HepG2 (cell line): ENCODE data around the gene HOXD9. TPM values are rescaled to one million over a fixed set of nuclear protein-coding genes. Genes with fewer than 3 reads are reported as not detected.

Experiments
- BCLAF1 ChIP-seq: fragments of 450-650 bp; IDR thresholded peaks from 2 replicates; pipeline ENCODE4 v1.6.1; 2017; ENCODE audit warnings: mild to moderate bottlenecking
- BRCA1 ChIP-seq: sonication (generic); formaldehyde crosslinking; IDR thresholded peaks from 2 replicates; pipeline ENCODE4 v1.4.0; 2020; ENCODE audit warnings: missing genetic modification reagents
- CENPX ChIP-seq: sonication (generic); formaldehyde crosslinking; IDR thresholded peaks from 2 replicates; pipeline ENCODE4 v1.9.0; 2021; ENCODE audit warnings: mild to moderate bottlenecking, missing genetic modification reagents, moderate library complexity
- GMEB2 ChIP-seq: IDR thresholded peaks from 2 replicates; pipeline ENCODE4 v1.6.1; 2016; ENCODE audit warnings: missing biosample characterization, missing genetic modification reagents, low read depth
- KDM5A ChIP-seq: fragments of 200-600 bp; sonication (generic); IDR thresholded peaks from 2 replicates; pipeline ENCODE4 v1.7.0; 2018; ENCODE audit warnings: antibody characterized with exemption, mild to moderate bottlenecking, low read length, borderline replicate concordance
- KLF11 ChIP-seq: IDR thresholded peaks from 2 replicates; pipeline ENCODE4 v1.6.1; 2016; ENCODE audit warnings: missing compliant biosample characterization
- MTF2 ChIP-seq: sonication (generic); formaldehyde crosslinking; IDR thresholded peaks from 2 replicates; pipeline ENCODE4 v1.5.0; 2020; ENCODE audit warnings: missing genetic modification reagents, borderline replicate concordance
- RFX1 ChIP-seq: fragments of 450-650 bp; IDR thresholded peaks from 2 replicates; pipeline ENCODE4 v1.6.1; 2017
- RXRA ChIP-seq: sonication (generic); formaldehyde crosslinking; IDR thresholded peaks from 2 replicates; pipeline ENCODE4 v1.5.1; 2020; ENCODE audit warnings: missing genetic modification reagents
- RXRB ChIP-seq: IDR thresholded peaks from 2 replicates; pipeline ENCODE4 v1.6.1; 2016; ENCODE audit warnings: borderline replicate concordance, missing genetic modification reagents, missing compliant biosample characterization
- SAP130 ChIP-seq: IDR thresholded peaks from 2 replicates; pipeline ENCODE4 v1.6.1; 2016; ENCODE audit warnings: low read depth
- TEAD3 ChIP-seq: optimal IDR thresholded peaks from 2 replicates; pipeline ENCODE3; 2016; ENCODE audit warnings: borderline replicate concordance
- XRCC5 ChIP-seq: fragments of 200-400 bp; formaldehyde crosslinking; optimal IDR thresholded peaks from 2 replicates; pipeline ENCODE3; 2017; ENCODE audit warnings: mild to moderate bottlenecking, low read length
- ZFX ChIP-seq: sonication (generic); formaldehyde crosslinking; IDR thresholded peaks from 2 replicates; pipeline ENCODE4 v1.4.0; 2020; ENCODE audit warnings: mild to moderate bottlenecking, low read depth, missing genetic modification reagents, moderate library complexity
- ZNF354B ChIP-seq: sonication (generic); formaldehyde crosslinking; IDR thresholded peaks from 2 replicates; pipeline ENCODE4 v1.8.0; 2022; ENCODE audit warnings: mild to moderate bottlenecking, missing genetic modification reagents
- ZNF484 ChIP-seq: sonication (generic); formaldehyde crosslinking; IDR thresholded peaks from 2 replicates; pipeline ENCODE4 v1.5.1; 2020; ENCODE audit warnings: mild to moderate bottlenecking, low read depth, missing genetic modification reagents, borderline replicate concordance
- ZNF597 ChIP-seq: sonication (generic); formaldehyde crosslinking; IDR thresholded peaks from 2 replicates; pipeline ENCODE4 v1.5.0; 2020; ENCODE audit warnings: missing genetic modification reagents
- ZNF691 ChIP-seq: sonication (generic); formaldehyde crosslinking; IDR thresholded peaks from 2 replicates; pipeline ENCODE4 v1.4.0; 2020; ENCODE audit warnings: missing genetic modification reagents, low read depth, mild to moderate bottlenecking, borderline replicate concordance
- ZNF878 ChIP-seq: sonication (generic); formaldehyde crosslinking; IDR thresholded peaks from 2 replicates; pipeline ENCODE4 v1.8.1; 2023; ENCODE audit warnings: mild to moderate bottlenecking, missing genetic modification reagents, moderate library complexity
- polyA plus RNA-seq, 8 experiments: library from polyadenylated mRNA; depleted of rRNA in 3 of 8; stranded (reverse) in 7 of 8; unstranded in 1 of 8; fragments of >200 nt; fragmentation: Illumina TruSeq in 4 of 8; extraction: Trizol in 4 of 8; gene quantifications; 2 replicates each; pipeline versions ENCODE4 v1.2.1 to v1.2.3, GENCODE V29; 2011 to 2016; ENCODE audit warnings: low read depth in 4 of 8, missing spikeins in 1 of 8, mixed read lengths in 1 of 8; ENCODE audit not compliant: insufficient read depth in 1 of 8
- total RNA-seq, 5 experiments: library from RNA; depleted of rRNA; stranded (reverse); fragments of >200 nt; fragmentation: Illumina TruSeq; extraction: Trizol; gene quantifications; 2 replicates each; pipeline ENCODE4 v1.2.3, GENCODE V29; 2016; ENCODE audit warnings: low read depth in 1 of 5
- TF ChIP-seq, protein P1 (sequence below): sonication (generic); formaldehyde crosslinking; IDR thresholded peaks from 2 replicates; pipeline ENCODE4 v1.5.0; 2020; ENCODE audit warnings: mild to moderate bottlenecking, missing genetic modification reagents, moderate library complexity
- TF ChIP-seq, protein P2 (sequence below): sonication (generic); formaldehyde crosslinking; IDR thresholded peaks from 2 replicates; pipeline ENCODE4 v1.5.0; 2020; ENCODE audit warnings: mild to moderate bottlenecking, low read depth, missing genetic modification reagents, borderline replicate concordance

The HOXD9 gene
- total and polyA plus RNA-seq, 2 of the 13 experiments (the other 11 are each of a cell fraction or from before 2014, with no cell fraction given) = not detected

- 0 out of 2 replicates have a peak, but pooled peaks have one; percentile 52 for TF ChIP-seq MTF2 (CRISPR knock-in tag)
- TF ChIP-seq SAP130 (CRISPR knock-in tag) = 0 out of 2 replicates have a peak, but pooled peaks have one; percentile 13
- TF ChIP-seq ZNF354B (CRISPR knock-in tag) = no peak
- no peak for TF ChIP-seq RFX1
- TF ChIP-seq ZNF878 = no peak
- no peak for TF ChIP-seq RXRA (CRISPR knock-in tag)
- no peak for TF ChIP-seq ZNF597 (CRISPR knock-in tag)
- TF ChIP-seq BRCA1 (CRISPR knock-in tag) = no peak
- no peak for TF ChIP-seq KLF11 (CRISPR knock-in tag)
- peak; percentile 94 for TF ChIP-seq XRCC5
- TF ChIP-seq, protein P1, sequence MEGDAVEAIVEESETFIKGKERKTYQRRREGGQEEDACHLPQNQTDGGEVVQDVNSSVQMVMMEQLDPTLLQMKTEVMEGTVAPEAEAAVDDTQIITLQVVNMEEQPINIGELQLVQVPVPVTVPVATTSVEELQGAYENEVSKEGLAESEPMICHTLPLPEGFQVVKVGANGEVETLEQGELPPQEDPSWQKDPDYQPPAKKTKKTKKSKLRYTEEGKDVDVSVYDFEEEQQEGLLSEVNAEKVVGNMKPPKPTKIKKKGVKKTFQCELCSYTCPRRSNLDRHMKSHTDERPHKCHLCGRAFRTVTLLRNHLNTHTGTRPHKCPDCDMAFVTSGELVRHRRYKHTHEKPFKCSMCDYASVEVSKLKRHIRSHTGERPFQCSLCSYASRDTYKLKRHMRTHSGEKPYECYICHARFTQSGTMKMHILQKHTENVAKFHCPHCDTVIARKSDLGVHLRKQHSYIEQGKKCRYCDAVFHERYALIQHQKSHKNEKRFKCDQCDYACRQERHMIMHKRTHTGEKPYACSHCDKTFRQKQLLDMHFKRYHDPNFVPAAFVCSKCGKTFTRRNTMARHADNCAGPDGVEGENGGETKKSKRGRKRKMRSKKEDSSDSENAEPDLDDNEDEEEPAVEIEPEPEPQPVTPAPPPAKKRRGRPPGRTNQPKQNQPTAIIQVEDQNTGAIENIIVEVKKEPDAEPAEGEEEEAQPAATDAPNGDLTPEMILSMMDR (CRISPR knock-in tag) = peak; percentile 87
- peak; percentile 52 for TF ChIP-seq TEAD3 (CRISPR knock-in tag)
- TF ChIP-seq ZFX = peak; percentile 35; the same call in 1 of the 2 replicates
- TF ChIP-seq GMEB2 (CRISPR knock-in tag) = no peak
- TF ChIP-seq BCLAF1 = no peak
- TF ChIP-seq CENPX (CRISPR knock-in tag) = no peak
- no peak for TF ChIP-seq KDM5A
- TF ChIP-seq ZNF484 (CRISPR knock-in tag) = no peak
- TF ChIP-seq ZNF691 (CRISPR knock-in tag) = no peak
- TF ChIP-seq, protein P2, sequence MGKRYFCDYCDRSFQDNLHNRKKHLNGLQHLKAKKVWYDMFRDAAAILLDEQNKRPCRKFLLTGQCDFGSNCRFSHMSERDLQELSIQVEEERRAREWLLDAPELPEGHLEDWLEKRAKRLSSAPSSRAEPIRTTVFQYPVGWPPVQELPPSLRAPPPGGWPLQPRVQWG (CRISPR knock-in tag) = no peak
- 0 out of 2 replicates have a peak, but pooled peaks have one; percentile 19 for TF ChIP-seq RXRB (CRISPR knock-in tag)
Measured at GRCh38 chr2:176111309-176111663, 11.2 kb upstream of the HOXD9 start (continued).
